Regular cardiac myocyte (primary cell): ENCODE results near the gene UTS2B. TPM values are rescaled to one million over a fixed set of nuclear protein-coding genes. Genes with fewer than 3 reads are reported as not detected.

Experiments
- total RNA-seq: library from RNA; depleted of rRNA; stranded (reverse); fragments of >200 nt; gene quantifications from 2 replicates; pipeline ENCODE4 v1.2.3, GENCODE V29; 2014

UTS2B gene, protein sequence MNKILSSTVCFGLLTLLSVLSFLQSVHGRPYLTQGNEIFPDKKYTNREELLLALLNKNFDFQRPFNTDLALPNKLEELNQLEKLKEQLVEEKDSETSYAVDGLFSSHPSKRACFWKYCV
- 0.28 and 0.77 TPM in 2 replicates for total RNA-seq

DNA sequence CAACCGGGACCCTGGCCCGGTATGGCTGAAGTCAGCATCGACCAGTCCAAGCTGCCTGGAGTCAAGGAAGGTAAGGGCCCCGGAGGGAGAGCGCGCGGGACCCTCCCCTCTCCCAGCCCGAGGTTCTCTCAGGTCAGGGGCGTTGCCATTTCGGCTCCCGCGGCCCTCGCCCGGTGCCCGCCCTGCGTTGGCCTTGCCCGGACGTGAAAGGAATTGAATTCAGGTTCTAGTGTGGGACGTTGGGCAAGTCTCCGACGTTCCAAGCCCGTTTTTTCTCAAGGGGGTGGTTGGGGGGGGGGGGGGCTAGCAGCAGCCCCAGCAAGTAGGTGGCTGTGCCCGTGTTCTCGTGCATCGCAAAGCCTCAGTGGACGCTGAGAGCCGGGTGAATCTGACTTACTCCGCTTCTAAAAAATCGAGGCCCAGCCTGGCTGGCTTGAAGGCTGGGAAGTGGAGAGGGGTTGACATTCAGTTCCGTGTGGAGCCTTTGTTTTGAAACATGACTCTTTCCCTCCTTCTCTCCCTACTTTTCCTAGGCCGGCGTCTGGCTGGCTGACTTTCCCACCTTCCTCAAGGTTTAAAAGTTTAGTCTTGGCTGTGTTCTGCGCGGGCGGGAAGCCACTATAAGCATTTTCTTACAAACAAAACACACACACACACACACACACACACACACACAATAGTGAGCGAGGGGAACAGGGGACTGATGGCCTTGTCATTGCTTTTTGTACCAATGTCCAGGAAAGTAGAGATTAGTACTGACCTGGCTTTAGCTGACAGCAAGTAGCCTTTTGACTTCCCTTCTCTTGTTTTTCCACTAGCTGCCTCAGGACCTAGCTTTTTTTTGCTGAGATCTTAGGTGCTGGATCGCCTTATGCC is at the start of gene UTS2B:
Gene UTS2B, minus strand, starts transcription at position 873 of the 876 bp plus-strand sequence. CDS start 48,337 bp downstream, outside the sequence.

GRCh38 chr3:191328962-191329653 is 1.2 kb downstream of the UTS2B start, which contains the start of gene CCDC50:
TSS of gene CCDC50 (plus strand) at chr3:191329394. CDS start at chr3:191329675, 281 bp downstream.

Other genes with a start within 250 kb of the UTS2B start
- 8.7 and 10.4 TPM in 2 replicates for gene OSTN, start 131.3 kb downstream of the UTS2B start, total RNA-seq
- gene CCDC50, start 1.1 kb downstream of the UTS2B start, total RNA-seq = 104 and 150 TPM in 2 replicates
- not detected in 2 replicates for gene PYDC2, start 130.6 kb upstream of the UTS2B start, total RNA-seq